SKM-1 (cell line): ENCODE measurements around the gene ARFGAP2.
"Not testable (repeated sequence)": the region's sequence is repeated elsewhere in the genome, so short reads cannot be mapped to it uniquely, and the experiment has no call there.

Experiments used
- DNase-seq: peaks from one replicate; lab custom pipeline; 2025; ENCODE audit not compliant: unreplicated experiment; lab: John Stamatoyannopoulos, UW

Gene ARFGAP2

DNA sequence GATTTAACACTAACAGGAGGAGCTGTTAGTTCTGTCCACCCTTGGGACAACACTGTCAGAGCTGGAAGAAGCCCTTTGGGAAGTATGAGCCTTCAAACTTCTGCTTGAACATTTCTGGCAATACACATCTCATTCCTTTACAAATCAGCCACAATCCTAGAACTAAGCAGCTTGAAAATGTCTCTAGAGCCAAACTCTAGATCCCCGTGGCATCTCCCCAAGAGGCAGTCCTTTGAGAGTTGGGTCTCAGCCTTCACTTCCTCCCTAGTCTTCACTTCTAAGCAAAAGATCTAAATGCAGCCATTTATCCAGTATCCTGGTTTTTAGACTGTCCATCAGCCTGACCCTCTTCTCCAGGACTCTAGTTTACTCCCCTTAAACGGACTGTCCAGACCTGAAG lies 26.9 kb downstream of the ARFGAP2 start:
- no peak for DNase-seq

DNA sequence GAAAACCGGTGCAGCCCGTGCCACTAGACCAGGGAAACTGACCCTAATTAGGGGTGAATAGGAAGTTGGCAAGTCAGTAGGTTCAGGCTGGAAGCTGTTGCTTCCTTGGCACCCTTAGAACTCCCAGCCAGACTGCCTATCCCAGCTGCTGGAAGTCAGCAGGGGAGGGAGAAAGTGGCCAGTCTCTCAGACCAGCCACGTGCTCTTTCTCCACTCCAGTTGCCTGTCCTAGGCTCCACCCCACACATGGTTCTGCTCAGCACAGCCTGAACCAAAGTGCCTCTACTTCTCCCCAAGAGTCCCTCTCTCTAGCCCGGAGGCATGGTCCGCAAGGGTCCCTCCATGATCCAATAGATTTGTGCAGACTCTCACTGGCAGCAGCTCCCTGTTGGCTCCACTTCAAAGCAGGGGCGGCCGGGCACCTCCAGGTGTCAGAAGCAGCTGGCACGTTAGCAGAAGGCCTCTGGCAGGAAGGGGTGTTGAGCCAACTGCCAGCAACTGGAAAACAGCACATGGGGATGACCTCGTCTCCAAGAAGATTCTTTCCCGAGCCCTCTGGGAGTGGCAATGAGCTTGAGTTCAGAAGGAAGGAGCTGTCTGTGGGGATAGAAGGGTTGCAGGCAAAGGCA lies 27.7 kb downstream of the ARFGAP2 start:
- no peak for DNase-seq

DNA sequence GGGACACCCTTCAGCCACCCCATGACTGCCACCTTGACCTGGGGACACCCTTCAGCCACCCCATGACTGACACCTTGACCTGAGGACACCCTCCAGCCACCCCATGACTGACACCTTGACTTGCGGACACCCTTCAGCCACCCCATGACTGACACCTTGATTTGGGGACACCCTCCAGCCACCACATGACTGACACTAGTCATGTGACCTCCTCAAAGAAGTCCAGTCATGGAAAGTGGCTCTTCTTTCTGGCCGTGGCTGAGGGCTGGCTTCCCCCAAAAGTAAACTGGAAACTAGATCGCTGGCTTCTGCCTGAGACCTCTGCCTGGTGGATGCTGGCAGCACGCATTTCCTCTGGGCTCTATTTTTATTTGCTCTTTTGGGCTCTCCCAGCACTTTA lies 28.4 kb downstream of the ARFGAP2 start:
- DNase-seq = no peak

DNA sequence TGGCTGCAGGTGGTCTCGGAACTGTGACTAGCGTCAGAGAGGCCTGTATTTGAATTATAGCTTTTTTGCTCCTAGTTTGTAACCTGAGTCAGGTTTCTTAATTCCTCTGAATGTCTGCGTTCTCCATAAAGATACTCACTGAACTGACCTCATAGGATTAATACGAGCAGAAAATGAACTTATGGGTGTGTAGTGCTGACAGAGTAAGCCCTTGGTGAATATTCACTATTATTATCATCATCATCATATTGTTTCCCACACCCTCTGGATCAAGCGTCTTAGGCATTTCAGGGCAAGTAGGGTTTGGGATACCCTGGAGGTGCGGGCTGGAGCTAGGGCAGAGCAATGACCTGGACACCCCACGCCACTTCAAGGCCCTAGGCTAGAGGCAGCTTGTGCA lies 29.0 kb downstream of the ARFGAP2 start:
- no peak for DNase-seq

DNA sequence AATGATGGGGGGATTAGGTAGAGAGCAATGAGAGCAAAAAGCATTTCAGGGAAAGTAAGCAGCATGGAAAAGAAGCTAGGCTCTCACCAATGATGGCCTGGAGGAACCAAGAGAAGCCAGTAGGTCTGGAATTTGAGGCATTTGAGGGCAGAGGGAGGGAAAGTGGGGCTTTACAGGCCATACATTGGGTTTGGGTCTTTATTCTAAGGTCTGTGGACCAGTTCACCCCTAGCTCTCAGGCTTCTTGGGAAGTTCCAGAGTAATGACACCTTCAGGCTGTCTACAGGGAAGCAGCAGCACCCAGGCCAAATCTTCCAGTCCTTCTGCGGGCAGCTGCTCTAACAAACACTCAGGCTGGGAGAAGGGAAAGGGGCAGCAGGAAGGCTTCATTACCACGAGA lies 29.4 kb downstream of the ARFGAP2 start:
- DNase-seq = no peak

DNA sequence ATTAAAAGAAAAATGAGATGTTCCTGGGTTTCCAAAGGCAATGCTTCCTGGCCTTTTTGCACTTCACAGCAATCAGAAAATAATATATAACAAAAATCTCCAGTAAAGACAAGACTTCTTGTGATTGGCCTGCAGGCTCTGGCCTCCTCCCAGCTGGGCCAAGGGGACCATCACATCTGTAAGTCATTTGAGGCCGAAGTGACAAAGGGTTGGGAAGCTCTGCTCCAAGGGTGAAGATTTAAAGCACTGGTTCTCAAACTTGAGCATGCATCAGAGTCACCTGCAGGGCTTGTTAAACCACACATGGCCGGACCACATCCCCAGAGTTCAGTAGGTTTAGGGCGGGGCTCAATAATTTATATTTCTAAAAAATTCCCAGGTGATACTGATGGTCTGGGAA lies 32.1 kb downstream of the ARFGAP2 start:
- DNase-seq = no peak

DNA sequence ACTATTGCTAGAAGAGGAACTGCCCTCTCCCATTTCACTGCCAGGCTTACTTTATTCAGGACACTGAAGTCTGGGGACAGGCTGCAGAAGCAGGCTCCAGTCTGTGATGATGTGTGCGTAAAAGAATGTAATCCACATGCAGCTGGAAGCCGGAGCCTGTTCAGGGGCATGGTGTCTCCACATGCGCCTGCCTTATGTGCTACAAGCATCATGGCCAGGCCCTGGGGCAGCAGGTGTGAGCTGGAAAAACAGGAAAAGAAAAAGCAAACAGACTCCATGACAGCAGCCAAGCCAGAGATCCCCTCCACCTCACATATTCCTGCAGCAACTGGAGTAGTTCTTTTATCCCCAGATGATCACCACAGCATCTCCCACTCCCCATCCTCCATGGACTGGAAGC lies 33.4 kb downstream of the ARFGAP2 start:
- no peak for DNase-seq

DNA sequence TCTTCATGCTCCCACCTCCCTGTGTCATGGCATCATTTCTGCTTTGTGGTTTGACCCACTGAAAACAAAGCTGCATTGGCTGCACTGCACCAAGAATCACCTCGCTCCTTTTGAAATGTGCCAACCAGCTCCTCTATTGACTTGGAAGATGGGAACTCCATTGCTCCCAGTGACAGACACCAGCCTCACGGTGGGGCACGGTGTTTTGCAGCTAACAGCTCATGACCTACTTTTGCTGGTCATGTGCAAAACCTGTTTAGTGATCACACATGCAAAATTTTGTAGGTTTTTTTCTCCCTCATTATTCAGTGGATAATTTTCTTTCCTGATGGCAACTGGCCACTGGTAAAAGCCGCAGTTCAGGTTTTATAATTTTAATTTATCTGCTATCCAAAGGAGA lies 36.8 kb downstream of the ARFGAP2 start:
- DNase-seq = no peak

DNA sequence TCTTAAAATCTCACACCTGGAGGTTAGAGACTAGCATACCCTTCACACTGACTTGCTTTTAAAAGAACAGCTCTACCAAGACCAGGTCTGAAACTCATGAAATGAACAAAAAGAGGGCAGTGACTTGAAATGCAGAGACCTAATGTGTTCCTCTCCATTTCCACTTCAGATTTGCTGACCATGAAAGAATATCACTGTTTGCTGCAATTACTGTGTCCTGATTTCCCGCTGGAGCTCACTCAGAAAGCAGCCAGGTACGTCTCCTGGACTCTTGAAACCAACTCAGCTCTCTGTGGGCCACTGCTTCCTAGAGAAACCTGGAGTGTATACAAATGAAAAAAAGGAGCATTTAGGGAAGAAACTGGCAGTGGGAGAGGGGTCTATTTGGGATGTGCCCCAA lies 39.2 kb downstream of the ARFGAP2 start:
- no peak for DNase-seq

DNA sequence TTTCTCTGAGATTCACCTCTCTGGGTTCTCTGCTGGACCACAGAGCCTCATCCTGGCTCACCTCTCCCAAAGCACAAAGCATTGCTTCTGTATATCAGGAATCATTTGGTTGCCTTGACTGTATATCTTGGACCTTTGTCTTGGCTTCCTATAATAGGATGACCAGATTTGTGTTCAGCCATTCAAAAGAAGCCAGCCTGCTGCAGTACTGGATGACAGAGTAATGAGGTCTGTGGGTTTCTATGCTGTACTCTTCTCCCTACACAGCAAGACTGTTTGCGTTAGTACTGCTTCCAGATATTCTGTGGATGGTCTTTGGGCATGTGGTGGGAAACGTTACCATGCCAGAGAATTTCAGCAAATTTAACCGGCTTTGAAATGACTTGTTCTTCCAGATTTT lies 39.8 kb downstream of the ARFGAP2 start:
- no peak for DNase-seq

DNA sequence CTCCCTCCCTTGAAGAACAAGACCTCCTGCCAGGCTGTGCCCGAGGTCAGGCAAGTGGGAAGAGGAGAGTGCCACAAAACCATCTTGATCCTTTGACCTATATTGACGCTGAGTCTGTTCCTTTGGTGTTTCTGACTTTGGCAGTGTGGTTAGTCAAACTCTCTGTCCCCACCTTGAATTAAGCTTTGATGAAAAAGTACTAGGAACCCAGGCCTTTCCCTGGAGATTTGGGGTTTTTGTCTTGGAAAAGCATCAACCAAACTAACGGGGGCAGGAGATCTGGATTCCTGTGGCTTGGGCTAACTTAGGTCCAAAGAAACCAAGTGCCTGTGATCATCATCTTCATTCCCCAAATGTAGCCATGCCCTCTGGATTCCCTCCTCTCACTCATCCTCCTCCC lies 40.4 kb downstream of the ARFGAP2 start:
- DNase-seq = no peak

DNA sequence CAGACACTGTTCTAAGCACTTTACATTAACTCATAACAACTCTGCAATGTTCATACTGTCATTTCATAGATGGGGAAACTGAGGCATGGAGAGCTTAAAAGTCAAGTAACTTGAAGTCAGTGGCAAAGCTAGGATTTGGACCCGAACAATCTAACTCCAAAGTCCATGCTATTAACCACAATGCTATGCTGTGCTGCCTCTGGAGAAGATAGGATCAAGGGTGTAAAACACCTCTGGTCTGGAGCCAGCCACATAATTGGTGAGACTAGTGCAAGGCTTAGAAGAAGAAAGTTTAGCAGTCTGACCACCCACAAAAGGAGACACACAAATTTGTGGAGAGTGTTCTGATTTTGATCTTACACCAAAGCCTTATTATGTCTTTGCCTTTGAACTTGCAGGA lies 43.7 kb downstream of the ARFGAP2 start:
- DNase-seq = no peak

DNA sequence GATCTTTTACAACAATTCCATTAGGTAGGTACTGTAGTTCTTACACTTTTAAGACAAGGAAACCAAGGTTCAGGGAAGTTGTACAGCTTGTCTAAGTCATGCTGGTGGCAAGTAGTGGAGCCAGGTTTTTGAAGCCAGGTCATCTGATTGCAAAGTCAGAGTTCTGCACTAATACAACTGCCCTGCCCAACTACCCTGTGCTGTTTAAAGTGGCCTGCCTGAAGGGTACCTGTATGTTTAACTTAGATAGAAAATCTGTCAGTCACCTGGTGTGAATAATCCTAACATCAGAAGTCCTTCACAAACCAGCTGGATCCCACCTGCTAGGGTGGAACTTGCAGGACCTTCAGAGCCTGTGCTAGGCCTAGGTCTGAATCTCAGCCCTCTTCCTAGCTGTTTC lies 44.2 kb downstream of the ARFGAP2 start:
- DNase-seq = no peak

DNA sequence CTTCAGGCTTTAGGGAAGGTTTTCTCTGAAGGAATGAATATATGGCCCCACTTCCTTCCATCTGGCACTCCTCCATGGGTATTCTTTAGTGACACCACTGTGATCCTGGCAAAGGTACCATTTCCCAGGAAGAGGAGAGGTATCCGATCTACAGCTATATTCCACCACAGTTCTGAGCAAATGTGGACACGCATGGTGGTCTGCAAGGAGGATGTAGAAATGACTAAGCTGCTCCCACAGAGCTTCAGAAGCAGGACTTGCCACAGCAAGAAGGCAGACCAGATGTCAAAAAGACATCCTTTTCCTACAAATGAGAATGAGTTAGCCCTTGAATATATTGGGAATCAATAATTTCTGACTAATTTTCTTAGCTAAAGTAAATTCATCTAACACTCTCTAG lies 45.5 kb downstream of the ARFGAP2 start:
- no peak for DNase-seq

DNA sequence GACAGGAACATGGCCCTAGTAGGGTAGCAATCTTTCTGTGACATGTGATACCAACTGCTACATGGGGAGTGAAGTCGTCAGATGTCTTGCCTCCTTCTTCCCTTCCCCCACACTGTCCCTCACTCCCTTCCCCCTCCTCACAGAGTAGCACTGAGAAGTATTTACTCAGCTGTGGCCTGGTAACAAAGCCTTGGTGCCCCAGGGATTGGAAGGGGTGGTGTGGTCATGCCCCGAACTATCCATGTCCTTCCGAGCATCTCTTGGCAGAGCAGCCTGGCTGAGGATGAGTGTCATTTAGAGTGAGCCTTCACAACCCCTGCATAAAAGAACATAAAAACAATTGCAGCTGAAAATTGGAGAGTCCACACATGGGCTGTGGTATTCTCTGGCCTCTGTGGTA lies 46.1 kb downstream of the ARFGAP2 start:
- DNase-seq = no peak

DNA sequence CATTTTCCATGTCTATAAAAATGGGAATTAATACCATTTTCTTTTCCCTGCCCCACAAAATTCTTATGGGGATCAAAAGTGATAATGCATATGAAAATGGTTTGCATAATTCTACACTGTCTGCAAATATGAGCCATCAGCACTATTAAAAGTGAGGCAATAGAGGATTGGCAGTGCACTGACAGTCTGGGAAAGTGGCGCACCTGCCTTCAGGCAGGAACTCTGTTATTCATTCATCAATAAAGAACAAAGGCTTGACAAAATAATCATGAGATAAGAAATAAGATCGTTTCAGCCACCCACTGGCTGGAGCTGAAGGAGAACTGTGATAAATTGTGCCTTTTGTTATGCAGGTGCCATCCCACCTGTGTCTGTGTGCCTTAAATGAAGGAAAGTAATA lies 49.5 kb downstream of the ARFGAP2 start:
- DNase-seq = no peak

DNA sequence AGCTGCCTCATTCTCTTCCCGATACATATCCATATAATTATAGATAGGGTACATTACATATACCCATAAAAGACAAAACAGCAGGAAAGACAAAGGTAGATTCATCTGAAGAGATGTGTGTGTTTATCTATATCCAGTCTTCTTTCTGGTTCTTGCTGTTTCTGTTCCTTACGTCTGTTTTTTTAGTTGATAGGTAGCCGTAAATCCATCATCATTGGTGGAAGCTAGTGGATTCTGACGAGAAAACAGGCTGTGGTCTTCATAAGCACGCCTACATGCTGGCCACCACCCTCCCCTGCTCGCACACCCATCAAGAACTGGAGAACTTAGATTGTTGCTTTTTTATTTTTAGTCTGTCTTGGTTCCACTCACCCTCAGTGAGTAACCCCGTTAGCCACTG lies 51.6 kb downstream of the ARFGAP2 start:
- DNase-seq = no peak

DNA sequence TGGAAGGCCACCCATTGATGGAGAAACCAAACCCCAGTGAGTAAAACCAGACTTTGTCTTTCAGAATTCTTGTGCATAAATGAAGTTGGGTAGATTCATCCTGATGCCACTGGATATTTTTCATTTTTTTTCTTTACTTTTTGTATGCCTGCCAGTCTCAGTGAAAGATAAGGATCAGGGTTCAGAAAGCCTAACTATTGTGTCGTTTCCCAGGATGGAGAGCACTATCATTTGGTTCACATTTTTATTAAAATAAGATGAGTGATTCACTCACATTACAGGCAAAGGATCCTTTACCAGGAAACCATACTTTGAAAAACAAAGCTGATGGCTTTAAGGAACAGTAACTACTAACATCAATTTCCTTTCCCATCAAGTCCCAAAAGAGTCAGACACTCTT lies 52.0 kb downstream of the ARFGAP2 start:
- DNase-seq = no peak

DNA sequence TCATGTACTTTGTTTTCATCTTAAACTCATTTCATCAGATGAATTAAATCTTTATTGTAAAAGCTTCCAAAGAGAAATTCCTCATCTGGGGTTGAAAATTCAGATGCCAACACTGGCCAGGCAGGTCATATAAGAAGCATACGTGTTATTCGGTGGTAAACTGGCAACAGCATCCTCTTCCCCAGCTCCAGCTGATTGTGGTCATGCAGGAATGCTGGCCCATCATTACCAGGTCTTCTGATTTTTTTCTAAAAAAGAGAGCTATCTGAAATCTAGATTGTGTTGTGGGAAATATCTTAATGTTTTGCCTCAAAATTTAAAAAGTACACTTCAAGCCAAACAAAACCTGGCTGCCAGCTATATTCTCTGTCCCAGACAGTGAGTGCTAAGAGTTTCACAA lies 53.6 kb downstream of the ARFGAP2 start:
- DNase-seq = no peak

DNA sequence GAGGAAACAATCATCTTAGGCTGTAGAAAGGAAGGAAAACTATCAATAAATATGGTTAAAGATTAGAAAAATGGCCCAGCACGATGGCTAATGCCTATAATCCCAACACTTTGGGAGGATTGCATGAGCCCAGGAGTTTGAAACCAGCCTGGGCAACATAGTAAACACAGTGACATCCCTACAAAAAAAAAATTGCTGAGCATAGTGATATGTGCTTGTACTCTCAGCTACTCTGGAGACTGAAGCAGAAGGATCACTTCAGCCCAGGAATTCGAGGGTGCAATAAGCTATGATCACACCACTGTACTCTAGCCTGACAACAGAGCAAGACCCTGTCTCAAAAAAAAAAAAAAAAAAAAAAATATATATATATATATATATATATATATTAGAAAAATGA lies 54.9 kb downstream of the ARFGAP2 start:
- no peak for DNase-seq

DNA sequence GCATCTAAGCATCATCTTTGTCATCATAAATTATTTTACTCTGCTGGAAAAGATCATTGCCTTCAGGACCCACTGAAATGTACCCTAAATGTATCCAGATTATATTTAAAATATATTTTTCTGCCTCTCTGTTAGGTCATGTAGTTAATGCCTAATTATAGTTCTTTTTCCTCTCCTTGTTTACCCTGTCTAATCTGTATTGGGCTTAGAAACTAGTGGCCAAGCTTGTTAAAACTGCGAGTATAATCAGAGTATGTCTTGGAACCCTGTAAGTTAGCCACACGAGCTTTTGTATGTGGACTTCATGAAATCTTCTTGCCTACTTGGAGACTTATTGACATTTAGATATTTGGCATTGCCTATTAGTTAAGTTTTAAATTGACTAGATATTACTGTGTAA lies 55.6 kb downstream of the ARFGAP2 start:
- DNase-seq = no peak

DNA sequence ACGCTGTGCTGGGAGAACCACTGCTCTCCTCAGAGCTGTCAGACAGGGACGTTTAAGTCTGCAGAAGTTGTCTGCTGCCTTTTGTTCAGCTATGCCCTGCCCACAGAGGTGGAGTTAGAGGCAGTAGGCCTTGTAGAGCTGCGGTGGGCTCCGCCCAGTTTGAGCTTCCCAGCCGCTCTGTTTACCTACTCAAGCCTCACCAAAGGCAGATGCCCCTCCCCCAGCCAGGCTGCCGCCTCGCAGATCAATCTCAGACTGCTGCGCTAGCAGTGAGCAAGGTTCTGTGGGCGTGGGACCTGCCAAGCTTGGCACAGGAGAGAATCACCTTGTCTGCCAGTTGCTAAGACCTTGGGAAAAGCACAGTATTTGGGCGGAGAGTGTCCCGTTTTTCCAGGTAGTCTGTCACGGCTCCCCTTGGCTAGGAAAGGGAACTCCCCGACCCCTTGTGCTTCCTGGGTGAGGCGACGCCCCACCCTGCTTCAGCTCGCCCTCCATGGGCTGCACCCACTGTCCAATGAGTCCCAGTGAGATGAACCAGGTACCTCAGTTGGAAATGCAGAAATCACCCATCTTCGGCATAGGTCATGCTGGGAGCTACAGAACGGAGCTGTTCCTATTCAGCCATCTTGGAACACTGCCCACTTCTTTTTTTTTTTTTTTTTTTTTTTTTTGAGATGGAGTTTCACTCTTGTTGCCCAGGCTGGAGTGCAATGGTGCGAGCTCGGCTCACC lies 57.6 kb downstream of the ARFGAP2 start:
- not testable (repeated sequence) for DNase-seq
